HepG2 (cell line): ENCODE data around the gene EXOSC6. TPM values are rescaled to one million over a fixed set of nuclear protein-coding genes. Genes with fewer than 3 reads are reported as not detected.

ENCODE experiments used
- CCAR2 ChIP-seq: fragments of 200-400 bp; formaldehyde crosslinking; optimal IDR thresholded peaks from 2 replicates; pipeline ENCODE3; 2018; ENCODE audit warnings: low read depth, mild to moderate bottlenecking, low read length, moderate library complexity
- CCDC6 ChIP-seq: sonication (generic); formaldehyde crosslinking; IDR thresholded peaks from 2 replicates; pipeline ENCODE4 v1.8.1; 2022; ENCODE audit warnings: mild to moderate bottlenecking, missing genetic modification reagents, moderate library complexity
- FOXA3 ChIP-seq: IDR thresholded peaks from 2 replicates; pipeline ENCODE4 v1.6.1; 2016; ENCODE audit warnings: missing genetic modification reagents, missing compliant biosample characterization
- HDAC6 ChIP-seq: fragments of 200-600 bp; sonication (generic); IDR thresholded peaks from 2 replicates; pipeline ENCODE4 v1.7.0; 2017; ENCODE audit warnings: mild to moderate bottlenecking, antibody characterized with exemption, low read length, low read depth
- MYNN ChIP-seq: sonication (generic); formaldehyde crosslinking; IDR thresholded peaks from 2 replicates; pipeline ENCODE4 v1.4.0; 2020; ENCODE audit warnings: mild to moderate bottlenecking, low read depth, missing genetic modification reagents
- NCOA1 ChIP-seq: sonication (generic); formaldehyde crosslinking; IDR thresholded peaks from 2 replicates; pipeline ENCODE4 v1.9.0; 2021; ENCODE audit warnings: missing genetic modification reagents
- RARA ChIP-seq: IDR thresholded peaks from 2 replicates; pipeline ENCODE4 v1.6.1; 2016; ENCODE audit warnings: missing genetic modification reagents, missing compliant biosample characterization
- TAF15 ChIP-seq: fragments of 200-400 bp; formaldehyde crosslinking; IDR thresholded peaks from one replicate; pipeline ENCODE4 v1.6.1; 2018; ENCODE audit warnings: mild to moderate bottlenecking, low read depth, low read length; ENCODE audit not compliant: poor library complexity, severe bottlenecking
- ZNF234 ChIP-seq: sonication (generic); formaldehyde crosslinking; conservative IDR thresholded peaks from 2 replicates; pipeline ENCODE4 v1.5.1; 2020; ENCODE audit warnings: mild to moderate bottlenecking, missing genetic modification reagents
- ZNF430 ChIP-seq: sonication (generic); formaldehyde crosslinking; IDR thresholded peaks from 2 replicates; pipeline ENCODE4 v1.9.0; 2021; ENCODE audit warnings: mild to moderate bottlenecking, missing genetic modification reagents
- ZNF577 ChIP-seq: sonication (generic); formaldehyde crosslinking; IDR thresholded peaks from 2 replicates; pipeline ENCODE4 v1.4.0; 2020; ENCODE audit warnings: mild to moderate bottlenecking, low read depth, missing genetic modification reagents, borderline replicate concordance
- ZSCAN30 ChIP-seq: sonication (generic); formaldehyde crosslinking; IDR thresholded peaks from 2 replicates; pipeline ENCODE4 v1.5.0; 2020; ENCODE audit warnings: mild to moderate bottlenecking, missing genetic modification reagents
- ZSCAN31 ChIP-seq: sonication (generic); formaldehyde crosslinking; IDR thresholded peaks from 2 replicates; pipeline ENCODE4 v1.5.0; 2020; ENCODE audit warnings: low read depth, mild to moderate bottlenecking, missing genetic modification reagents
- polyA plus RNA-seq, 8 experiments: library from polyadenylated mRNA; depleted of rRNA in 3 of 8; stranded (reverse) in 7 of 8; unstranded in 1 of 8; fragments of >200 nt; fragmentation: Illumina TruSeq in 4 of 8; extraction: Trizol in 4 of 8; gene quantifications; 2 replicates each; pipeline versions ENCODE4 v1.2.1 to v1.2.3, GENCODE V29; 2011 to 2016; ENCODE audit warnings: low read depth in 4 of 8, missing spikeins in 1 of 8, mixed read lengths in 1 of 8; ENCODE audit not compliant: insufficient read depth in 1 of 8
- total RNA-seq, 5 experiments: library from RNA; depleted of rRNA; stranded (reverse); fragments of >200 nt; fragmentation: Illumina TruSeq; extraction: Trizol; gene quantifications; 2 replicates each; pipeline ENCODE4 v1.2.3, GENCODE V29; 2016; ENCODE audit warnings: low read depth in 1 of 5
- TF ChIP-seq, protein P1 (sequence below): fragments of 450-650 bp; IDR thresholded peaks from 2 replicates; pipeline ENCODE4 v1.6.1; 2016
- TF ChIP-seq, protein P2 (sequence below): sonication (generic); formaldehyde crosslinking; conservative IDR thresholded peaks from 2 replicates; pipeline ENCODE4 v1.8.1; 2023; ENCODE audit warnings: missing genetic modification reagents
- TF ChIP-seq, protein P3 (sequence below): sonication (generic); formaldehyde crosslinking; IDR thresholded peaks from 2 replicates; pipeline ENCODE4 v1.9.0; 2021; ENCODE audit warnings: mild to moderate bottlenecking, missing genetic modification reagents
- TF ChIP-seq, protein P4 (sequence below): IDR thresholded peaks from 2 replicates; pipeline ENCODE4 v1.6.1; 2012; ENCODE audit warnings: low read depth, low read length, improper control_type of control experiment

The EXOSC6 gene
- total and polyA plus RNA-seq, 2 of the 13 experiments (the other 11 are each of a cell fraction or from before 2014, with no cell fraction given), result 13.1 to 39.9 TPM

DNA sequence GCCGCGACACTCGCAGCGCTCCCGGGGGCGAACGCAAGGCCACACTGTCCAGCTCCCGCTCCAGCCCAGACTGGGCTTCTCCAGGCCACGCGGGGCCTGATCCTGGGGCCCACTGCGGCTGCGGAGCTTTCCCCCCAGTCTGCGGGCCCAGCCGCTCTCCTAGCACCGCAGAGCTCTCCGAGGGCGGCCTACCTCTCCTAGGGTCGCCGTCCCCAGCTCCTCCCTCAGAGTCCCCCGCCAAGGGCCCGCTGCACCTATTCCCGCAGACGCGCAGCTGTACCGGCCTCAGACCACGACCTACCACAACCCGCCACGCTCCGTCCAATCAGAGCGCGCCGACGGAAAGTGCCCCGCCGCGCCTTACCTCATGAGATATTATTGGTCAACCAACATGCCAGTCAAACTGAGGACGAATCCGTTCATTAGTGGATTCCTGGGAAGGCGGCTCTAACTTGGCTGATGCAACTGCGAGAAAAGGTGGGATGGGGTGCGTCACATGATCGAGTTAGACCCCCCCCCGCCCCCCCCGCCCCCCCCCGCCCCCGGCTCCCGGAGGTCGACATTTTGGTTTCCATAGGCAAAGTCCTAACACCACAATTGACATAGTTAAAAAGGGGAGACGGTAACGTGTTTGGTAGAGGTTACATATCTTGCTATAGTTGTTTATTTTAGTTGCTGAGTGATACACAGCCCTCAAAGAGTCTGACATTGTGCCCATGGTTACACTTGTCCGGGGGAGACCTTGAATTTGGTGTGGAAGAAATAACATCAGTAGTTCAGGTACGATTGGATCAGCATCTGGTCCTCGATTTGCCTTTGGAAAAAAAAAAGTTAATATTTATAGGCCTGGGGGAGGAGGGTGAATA lies 37.7 kb upstream of the EXOSC6 start, which contains the start of gene AARS1 (continued):
- TF ChIP-seq CCDC6 (0 out of 2 replicates have a peak, but pooled peaks have one; percentile 2), ZNF234 (CRISPR knock-in tag) (no peak), RARA (peak; percentile 43; the same call in 1 of the 2 replicates), ZSCAN31 (peak; percentile 98), NCOA1 (no peak), CCAR2 (no peak), ZNF430 (peak; percentile 93), ZNF577 (CRISPR knock-in tag) (no peak), HDAC6 (no peak), FOXA3 (peak; percentile 70), ZSCAN30 (CRISPR knock-in tag) (no peak), MYNN (no peak; the same call in 1 of the 2 replicates), TAF15 (peak; percentile 81)
- TF ChIP-seq, protein P1, sequence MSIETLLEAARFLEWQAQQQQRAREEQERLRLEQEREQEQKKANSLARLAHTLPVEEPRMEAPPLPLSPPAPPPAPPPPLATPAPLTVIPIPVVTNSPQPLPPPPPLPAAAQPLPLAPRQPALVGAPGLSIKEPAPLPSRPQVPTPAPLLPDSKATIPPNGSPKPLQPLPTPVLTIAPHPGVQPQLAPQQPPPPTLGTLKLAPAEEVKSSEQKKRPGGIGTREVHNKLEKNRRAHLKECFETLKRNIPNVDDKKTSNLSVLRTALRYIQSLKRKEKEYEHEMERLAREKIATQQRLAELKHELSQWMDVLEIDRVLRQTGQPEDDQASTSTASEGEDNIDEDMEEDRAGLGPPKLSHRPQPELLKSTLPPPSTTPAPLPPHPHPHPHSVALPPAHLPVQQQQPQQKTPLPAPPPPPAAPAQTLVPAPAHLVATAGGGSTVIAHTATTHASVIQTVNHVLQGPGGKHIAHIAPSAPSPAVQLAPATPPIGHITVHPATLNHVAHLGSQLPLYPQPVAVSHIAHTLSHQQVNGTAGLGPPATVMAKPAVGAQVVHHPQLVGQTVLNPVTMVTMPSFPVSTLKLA, result peak; percentile 32; the same call in 1 of the 2 replicates
- TF ChIP-seq, protein P2, sequence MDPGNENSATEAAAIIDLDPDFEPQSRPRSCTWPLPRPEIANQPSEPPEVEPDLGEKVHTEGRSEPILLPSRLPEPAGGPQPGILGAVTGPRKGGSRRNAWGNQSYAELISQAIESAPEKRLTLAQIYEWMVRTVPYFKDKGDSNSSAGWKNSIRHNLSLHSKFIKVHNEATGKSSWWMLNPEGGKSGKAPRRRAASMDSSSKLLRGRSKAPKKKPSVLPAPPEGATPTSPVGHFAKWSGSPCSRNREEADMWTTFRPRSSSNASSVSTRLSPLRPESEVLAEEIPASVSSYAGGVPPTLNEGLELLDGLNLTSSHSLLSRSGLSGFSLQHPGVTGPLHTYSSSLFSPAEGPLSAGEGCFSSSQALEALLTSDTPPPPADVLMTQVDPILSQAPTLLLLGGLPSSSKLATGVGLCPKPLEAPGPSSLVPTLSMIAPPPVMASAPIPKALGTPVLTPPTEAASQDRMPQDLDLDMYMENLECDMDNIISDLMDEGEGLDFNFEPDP (CRISPR knock-in tag), result no peak
- TF ChIP-seq, protein P3, sequence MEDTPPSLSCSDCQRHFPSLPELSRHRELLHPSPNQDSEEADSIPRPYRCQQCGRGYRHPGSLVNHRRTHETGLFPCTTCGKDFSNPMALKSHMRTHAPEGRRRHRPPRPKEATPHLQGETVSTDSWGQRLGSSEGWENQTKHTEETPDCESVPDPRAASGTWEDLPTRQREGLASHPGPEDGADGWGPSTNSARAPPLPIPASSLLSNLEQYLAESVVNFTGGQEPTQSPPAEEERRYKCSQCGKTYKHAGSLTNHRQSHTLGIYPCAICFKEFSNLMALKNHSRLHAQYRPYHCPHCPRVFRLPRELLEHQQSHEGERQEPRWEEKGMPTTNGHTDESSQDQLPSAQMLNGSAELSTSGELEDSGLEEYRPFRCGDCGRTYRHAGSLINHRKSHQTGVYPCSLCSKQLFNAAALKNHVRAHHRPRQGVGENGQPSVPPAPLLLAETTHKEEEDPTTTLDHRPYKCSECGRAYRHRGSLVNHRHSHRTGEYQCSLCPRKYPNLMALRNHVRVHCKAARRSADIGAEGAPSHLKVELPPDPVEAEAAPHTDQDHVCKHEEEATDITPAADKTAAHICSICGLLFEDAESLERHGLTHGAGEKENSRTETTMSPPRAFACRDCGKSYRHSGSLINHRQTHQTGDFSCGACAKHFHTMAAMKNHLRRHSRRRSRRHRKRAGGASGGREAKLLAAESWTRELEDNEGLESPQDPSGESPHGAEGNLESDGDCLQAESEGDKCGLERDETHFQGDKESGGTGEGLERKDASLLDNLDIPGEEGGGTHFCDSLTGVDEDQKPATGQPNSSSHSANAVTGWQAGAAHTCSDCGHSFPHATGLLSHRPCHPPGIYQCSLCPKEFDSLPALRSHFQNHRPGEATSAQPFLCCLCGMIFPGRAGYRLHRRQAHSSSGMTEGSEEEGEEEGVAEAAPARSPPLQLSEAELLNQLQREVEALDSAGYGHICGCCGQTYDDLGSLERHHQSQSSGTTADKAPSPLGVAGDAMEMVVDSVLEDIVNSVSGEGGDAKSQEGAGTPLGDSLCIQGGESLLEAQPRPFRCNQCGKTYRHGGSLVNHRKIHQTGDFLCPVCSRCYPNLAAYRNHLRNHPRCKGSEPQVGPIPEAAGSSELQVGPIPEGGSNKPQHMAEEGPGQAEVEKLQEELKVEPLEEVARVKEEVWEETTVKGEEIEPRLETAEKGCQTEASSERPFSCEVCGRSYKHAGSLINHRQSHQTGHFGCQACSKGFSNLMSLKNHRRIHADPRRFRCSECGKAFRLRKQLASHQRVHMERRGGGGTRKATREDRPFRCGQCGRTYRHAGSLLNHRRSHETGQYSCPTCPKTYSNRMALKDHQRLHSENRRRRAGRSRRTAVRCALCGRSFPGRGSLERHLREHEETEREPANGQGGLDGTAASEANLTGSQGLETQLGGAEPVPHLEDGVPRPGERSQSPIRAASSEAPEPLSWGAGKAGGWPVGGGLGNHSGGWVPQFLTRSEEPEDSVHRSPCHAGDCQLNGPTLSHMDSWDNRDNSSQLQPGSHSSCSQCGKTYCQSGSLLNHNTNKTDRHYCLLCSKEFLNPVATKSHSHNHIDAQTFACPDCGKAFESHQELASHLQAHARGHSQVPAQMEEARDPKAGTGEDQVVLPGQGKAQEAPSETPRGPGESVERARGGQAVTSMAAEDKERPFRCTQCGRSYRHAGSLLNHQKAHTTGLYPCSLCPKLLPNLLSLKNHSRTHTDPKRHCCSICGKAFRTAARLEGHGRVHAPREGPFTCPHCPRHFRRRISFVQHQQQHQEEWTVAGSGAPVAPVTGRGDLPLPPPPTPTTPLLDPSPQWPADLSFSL (CRISPR knock-in tag), result no peak
- TF ChIP-seq, protein P4, sequence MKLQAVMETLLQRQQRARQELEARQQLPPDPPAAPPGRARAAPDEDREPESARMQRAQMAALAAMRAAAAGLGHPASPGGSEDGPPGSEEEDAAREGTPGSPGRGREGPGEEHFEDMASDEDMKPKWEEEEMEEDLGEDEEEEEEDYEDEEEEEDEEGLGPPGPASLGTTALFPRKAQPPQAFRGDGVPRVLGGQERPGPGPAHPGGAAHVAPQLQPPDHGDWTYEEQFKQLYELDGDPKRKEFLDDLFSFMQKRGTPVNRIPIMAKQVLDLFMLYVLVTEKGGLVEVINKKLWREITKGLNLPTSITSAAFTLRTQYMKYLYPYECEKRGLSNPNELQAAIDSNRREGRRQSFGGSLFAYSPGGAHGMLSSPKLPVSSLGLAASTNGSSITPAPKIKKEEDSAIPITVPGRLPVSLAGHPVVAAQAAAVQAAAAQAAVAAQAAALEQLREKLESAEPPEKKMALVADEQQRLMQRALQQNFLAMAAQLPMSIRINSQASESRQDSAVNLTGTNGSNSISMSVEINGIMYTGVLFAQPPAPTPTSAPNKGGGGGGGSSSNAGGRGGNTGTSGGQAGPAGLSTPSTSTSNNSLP, result no peak; the same call in 1 of the 2 replicates
